ENCODE measurements around the gene ADAM11.

DNA sequence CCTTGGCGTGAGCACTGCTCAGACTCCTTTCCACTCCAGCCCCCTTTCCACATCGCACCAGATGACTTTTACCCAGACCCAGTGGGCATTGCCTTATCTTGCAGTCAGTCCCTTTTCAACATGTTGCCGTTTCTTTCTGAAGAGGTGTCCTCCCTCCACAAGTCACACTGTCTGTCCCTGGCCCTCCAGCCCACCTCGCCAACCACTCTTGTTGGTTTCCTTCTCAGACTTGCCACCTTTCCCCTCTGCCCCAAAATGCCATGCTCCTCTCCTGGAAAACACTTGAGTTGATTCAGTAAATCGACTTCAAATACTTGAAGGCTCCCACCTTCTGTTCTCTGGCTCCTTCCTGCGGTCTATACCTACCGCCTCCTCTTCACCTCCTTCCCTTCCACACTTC is 7.5 kb upstream of the ADAM11 start:
- TF ChIP-seq, protein P1, sequence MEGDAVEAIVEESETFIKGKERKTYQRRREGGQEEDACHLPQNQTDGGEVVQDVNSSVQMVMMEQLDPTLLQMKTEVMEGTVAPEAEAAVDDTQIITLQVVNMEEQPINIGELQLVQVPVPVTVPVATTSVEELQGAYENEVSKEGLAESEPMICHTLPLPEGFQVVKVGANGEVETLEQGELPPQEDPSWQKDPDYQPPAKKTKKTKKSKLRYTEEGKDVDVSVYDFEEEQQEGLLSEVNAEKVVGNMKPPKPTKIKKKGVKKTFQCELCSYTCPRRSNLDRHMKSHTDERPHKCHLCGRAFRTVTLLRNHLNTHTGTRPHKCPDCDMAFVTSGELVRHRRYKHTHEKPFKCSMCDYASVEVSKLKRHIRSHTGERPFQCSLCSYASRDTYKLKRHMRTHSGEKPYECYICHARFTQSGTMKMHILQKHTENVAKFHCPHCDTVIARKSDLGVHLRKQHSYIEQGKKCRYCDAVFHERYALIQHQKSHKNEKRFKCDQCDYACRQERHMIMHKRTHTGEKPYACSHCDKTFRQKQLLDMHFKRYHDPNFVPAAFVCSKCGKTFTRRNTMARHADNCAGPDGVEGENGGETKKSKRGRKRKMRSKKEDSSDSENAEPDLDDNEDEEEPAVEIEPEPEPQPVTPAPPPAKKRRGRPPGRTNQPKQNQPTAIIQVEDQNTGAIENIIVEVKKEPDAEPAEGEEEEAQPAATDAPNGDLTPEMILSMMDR (IDR thresholded peaks at IDR 0.05) = no peak
- no peak for TF ChIP-seq POLR2A (IDR thresholded peaks at IDR 0.05)

Measured in gastroesophageal sphincter (tissue), 3 donors.